H1 (cell line): Measurements from ENCODE around the gene ZNF112. TPM values are rescaled to one million over a fixed set of nuclear protein-coding genes. Genes with fewer than 3 reads are reported as not detected.

Experiments
- ATF2 ChIP-seq: IDR thresholded peaks from 2 replicates; pipeline ENCODE4 v1.6.1; 2012; ENCODE audit warnings: low read length, inconsistent platforms
- BCL11A ChIP-seq, 2 experiments: IDR thresholded peaks; one replicate each; pipeline ENCODE4 v1.6.1; 2011; ENCODE audit warnings: low read depth in 2 of 2, low read length in 2 of 2, mild to moderate bottlenecking in 2 of 2
- BRCA1 ChIP-seq: IDR thresholded peaks from 2 replicates; pipeline ENCODE4 v1.6.1; 2012; ENCODE audit warnings: low read depth, low read length, improper control_type of control experiment
- CHD1 ChIP-seq: IDR thresholded peaks from 2 replicates; pipeline ENCODE4 v1.6.1; 2012; ENCODE audit warnings: low read depth, low read length, improper control_type of control experiment
- CTCF ChIP-seq, 3 experiments: IDR thresholded peaks; 1 replicate in 2 of 3; 2 replicates in 1 of 3; pipeline versions ENCODE4 v1.5.1 to v1.6.1; 2011; ENCODE audit warnings: low read length in 3 of 3, mild to moderate bottlenecking in 3 of 3, inconsistent platforms in 2 of 3, low read depth in 1 of 3, moderate library complexity in 1 of 3; ENCODE audit not compliant: insufficient read depth in 1 of 3; ENCODE audit errors: control extremely low read depth in 1 of 3
- EGR1 ChIP-seq: IDR thresholded peaks from 2 replicates; pipeline ENCODE4 v1.6.1; 2011; ENCODE audit warnings: low read depth, low read length, borderline replicate concordance
- MAFK ChIP-seq: IDR thresholded peaks from 2 replicates; pipeline ENCODE4 v1.6.1; 2012; ENCODE audit warnings: low read depth, mild to moderate bottlenecking, improper control_type of control experiment, low read length
- RAD21 ChIP-seq, 2 experiments: IDR thresholded peaks in 1 of 2; conservative IDR thresholded peaks in 1 of 2; 2 replicates each; pipeline ENCODE4 v1.6.1; 2011; ENCODE audit warnings: low read depth in 2 of 2, low read length in 2 of 2, improper control_type of control experiment in 1 of 2, inconsistent platforms in 1 of 2, mild to moderate bottlenecking in 1 of 2, moderate library complexity in 1 of 2
- SIN3A ChIP-seq, 2 experiments: IDR thresholded peaks in 1 of 2; conservative IDR thresholded peaks in 1 of 2; 2 replicates each; pipeline ENCODE4 v1.6.1; 2011 to 2012; ENCODE audit warnings: low read length in 2 of 2, improper control_type of control experiment in 1 of 2, low read depth in 1 of 2, mild to moderate bottlenecking in 1 of 2
- TEAD4 ChIP-seq: IDR thresholded peaks from 2 replicates; pipeline ENCODE4 v1.6.1; 2012; ENCODE audit warnings: low read depth, low read length, inconsistent platforms, mixed read lengths
- polyA plus RNA-seq, 7 experiments: library from polyadenylated mRNA; depleted of rRNA in 3 of 7; stranded (reverse) in 5 of 7; unstranded in 2 of 7; fragments of >200 nt in 5 of 7; fragments of 200-250 nt in 2 of 7; gene quantifications; 1 replicate in 5 of 7; 2 replicates in 1 of 7; 4 replicates in 1 of 7; pipeline versions ENCODE4 v1.2.1 to v1.2.3, GENCODE V29; 2011 to 2013; ENCODE audit warnings: missing spikeins in 2 of 7, mixed read lengths in 2 of 7
- total RNA-seq: library from RNA; stranded (reverse); fragmentation: NEBNext Ultra II Directional; extraction: Animal tissue kit (Norgen Biotek cat#: 25700); gene quantifications from 2 replicates; pipeline ENCODE4 v1.2.1, GENCODE V29; 2021

ZNF112 gene
- total and polyA plus RNA-seq, 2 of the 8 experiments (the other 6 are each of a cell fraction or from before 2014, with no cell fraction given), result 0.70 to 2.8 TPM

- TF ChIP-seq ATF2, result no peak
- TF ChIP-seq CTCF (IDR thresholded peaks at IDR 0.05; ENCODE audit: control extremely low read depth in 1 of 3, insufficient read depth in 1 of 3, low read depth in 1 of 3, low read length in 3 of 3), result no peak
- TF ChIP-seq SIN3A (conservative IDR thresholded peaks at IDR 0.05 in 1 of 2, IDR thresholded peaks at IDR 0.05 in 1 of 2; ENCODE audit: low read depth in 1 of 2, low read length in 2 of 2), result peak in 1 of 2 experiments; percentile 74; a peak in 1 of 4 replicates
- no peak for TF ChIP-seq MAFK
- TF ChIP-seq TEAD4, result no peak
- TF ChIP-seq EGR1, result no peak
- no peak for TF ChIP-seq BRCA1
- TF ChIP-seq RAD21 (IDR thresholded peaks at IDR 0.05 in 1 of 2, conservative IDR thresholded peaks at IDR 0.05 in 1 of 2; ENCODE audit: low read depth in 2 of 2, low read length in 2 of 2), result no peak
- no peak for TF ChIP-seq BCL11A (IDR thresholded peaks at IDR 0.05; ENCODE audit: low read depth in 2 of 2, low read length in 2 of 2)
- TF ChIP-seq CHD1, result no peak
Observed at GRCh38 chr19:44401139-44402115, 44.9 kb upstream of the ZNF112 start, which contains the start of gene ZNF285 (continued).
